GM12873 (cell line): ENCODE measurements around the gene ARID5B.

Source experiments
- CTCF ChIP-seq: IDR thresholded peaks from 2 replicates; pipeline ENCODE4 v1.5.1; 2012; ENCODE audit warnings: low read depth, mild to moderate bottlenecking, moderate library complexity, low read length, control low read depth; ENCODE audit not compliant: insufficient read depth; ENCODE audit errors: missing control alignments

ARID5B gene

DNA sequence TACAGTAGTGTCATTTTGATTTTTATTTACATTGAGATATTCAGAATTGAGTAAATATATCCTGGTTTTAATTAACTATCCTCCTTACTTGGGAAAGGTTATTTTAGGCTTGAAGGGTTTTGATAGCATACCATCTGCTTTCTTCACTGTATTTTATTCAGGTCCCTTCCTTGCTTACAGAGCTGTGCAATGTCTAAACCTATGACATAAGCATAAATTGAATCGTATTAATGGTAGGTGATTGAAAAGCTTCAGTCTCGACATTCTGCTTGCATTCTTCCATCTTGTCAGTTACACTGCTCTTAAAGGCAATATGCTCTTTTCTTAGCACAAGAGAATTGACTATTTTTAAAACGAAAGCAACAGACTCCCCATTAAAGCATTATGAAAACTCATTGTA is 102.5 kb downstream of the ARID5B start:
- no peak for TF ChIP-seq CTCF

DNA sequence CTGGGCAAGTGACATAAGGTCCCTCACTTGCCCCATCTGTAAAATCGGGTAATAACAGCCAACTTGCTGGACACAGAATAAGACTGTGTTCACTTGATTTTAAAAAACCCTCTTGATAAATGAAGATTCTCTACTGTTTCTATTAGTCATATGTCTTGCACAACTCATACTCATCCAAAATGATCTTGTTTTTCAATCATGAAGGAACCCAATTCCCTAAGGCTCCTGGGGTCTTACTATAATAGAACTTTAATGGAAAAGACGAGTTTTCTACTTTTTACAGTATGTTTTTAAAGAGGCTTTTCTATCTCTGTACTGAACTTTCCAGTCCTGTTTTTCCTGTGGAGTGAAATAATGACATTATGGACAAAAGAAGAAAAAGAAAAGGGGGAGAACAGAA is 103.8 kb downstream of the ARID5B start:
- no peak for TF ChIP-seq CTCF

DNA sequence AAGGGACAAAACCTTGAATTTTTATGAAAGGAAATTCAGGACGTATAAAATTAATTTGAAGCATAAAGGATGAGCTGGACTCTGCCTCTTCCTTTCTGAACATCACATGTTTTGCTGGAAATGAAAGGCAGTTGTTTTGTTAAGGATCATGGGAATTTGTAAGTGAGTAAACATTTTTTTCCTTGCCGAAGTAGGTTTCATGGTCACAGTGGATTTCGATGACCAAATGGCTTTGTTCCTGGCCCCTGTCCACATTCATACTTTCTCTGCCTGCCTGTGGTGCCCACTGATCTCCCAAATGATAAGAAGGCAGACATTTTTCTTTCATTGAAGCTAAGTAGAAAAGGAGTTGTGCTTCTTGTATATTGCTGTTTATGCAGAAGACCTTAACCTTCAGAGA is 104.2 kb downstream of the ARID5B start:
- TF ChIP-seq CTCF, result no peak

GRCh38 chr10:62007145-62007544 is 105.6 kb downstream of the ARID5B start:
- TF ChIP-seq CTCF, result no peak

DNA sequence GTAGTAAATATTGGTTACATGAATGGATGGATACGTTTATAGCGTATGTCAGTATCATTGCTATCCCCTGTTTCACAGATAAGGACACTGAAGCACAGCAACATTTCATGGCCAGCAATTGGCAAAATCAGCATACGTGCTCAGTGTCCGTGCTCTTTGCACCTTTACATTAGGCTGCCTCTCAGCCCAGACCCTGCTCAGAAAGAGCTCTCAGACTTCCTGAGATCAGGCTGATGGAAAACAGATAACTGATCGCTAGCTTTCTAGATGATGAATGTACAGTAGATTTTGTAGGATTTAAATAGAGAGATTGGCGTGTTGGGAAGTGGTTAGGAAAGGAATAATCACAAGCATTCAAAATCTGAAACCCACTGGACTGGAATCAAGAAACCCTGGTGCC is 106.7 kb downstream of the ARID5B start:
- no peak for TF ChIP-seq CTCF

- no peak for TF ChIP-seq CTCF
These were observed 107.4 kb downstream of the ARID5B start for GRCh38 chr10:62008946-62009345.

DNA sequence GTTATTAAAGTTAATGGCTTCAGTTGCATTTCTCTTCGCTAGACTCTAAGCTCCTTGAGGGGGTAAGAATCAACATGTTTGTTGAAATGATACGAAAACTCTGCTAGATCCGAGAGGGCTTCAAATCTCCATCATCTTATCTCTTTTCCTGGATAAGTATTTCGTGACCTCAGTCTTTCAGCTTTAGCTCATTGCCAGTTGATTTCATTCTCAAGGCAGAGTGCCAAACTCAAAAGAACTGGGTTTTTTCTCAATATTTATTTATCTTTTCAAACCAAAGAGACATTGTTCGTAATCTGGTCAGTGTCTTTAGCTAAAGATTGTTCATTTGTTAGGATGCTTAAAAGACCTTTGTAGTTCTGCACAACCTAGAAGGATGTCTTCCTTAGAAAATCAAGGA is 108.9 kb downstream of the ARID5B start:
- TF ChIP-seq CTCF, result no peak

DNA sequence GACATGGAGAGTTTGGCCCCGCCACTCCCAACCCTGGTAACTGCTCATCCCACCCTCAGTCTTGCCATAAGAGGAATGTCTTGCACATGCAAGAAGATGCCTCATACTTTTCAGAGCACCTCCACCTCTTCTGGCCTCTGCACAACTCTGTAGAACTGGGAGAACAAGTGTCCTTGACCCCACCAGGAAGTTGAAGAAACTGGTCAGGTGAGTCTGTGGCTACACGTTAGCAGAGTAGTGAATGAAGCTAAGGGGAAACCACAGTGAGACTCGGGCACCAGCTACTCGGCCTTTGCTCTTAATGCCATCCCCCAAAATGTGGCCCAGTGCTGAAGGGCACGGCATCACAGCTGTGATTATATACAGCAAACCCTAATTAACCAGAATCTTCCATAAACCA is 110.1 kb downstream of the ARID5B start:
- TF ChIP-seq CTCF, result no peak
